Adrenal gland (tissue), 5 donors: Measurements from ENCODE around the gene CYB561.

ENCODE experiments used
- CTCF ChIP-seq, 6 experiments: fragments of 450-650 bp in 4 of 6; fragments of 200-600 bp in 2 of 6; sonication (generic) in 1 of 6; IDR thresholded peaks; 1 replicate in 5 of 6; 2 replicates in 1 of 6; pipeline versions ENCODE4 v1.5.1 to v1.8.0; 2016 to 2021; ENCODE audit warnings: antibody characterized with exemption in 6 of 6, mild to moderate bottlenecking in 2 of 6, moderate library complexity in 1 of 6
- POLR2A ChIP-seq, 2 donors: fragments of 450-650 bp; IDR thresholded peaks; one replicate each; pipeline ENCODE4 v1.6.1; 2017; ENCODE audit warnings: antibody characterized with exemption in 2 of 2, mild to moderate bottlenecking in 2 of 2, moderate library complexity in 1 of 2
- donor health status: DM: no; HTN: no; CAD: no.

GRCh38 chr17:63390090-63390489 lies 56.0 kb downstream of the CYB561 start:
- TF ChIP-seq POLR2A (IDR thresholded peaks at IDR 0.05) = no peak
- no peak for TF ChIP-seq CTCF (IDR thresholded peaks at IDR 0.05)
